Sigmoid colon (tissue), 7 donors: ENCODE data around the gene GABRB3. TPM values are rescaled to one million over a fixed set of nuclear protein-coding genes. Genes with fewer than 3 reads are reported as not detected.

ENCODE experiments used
- DNase-seq: peaks from one replicate; pipeline ENCODE4 v3.0.0-alpha.2; 2019
- H3K27ac ChIP-seq, 4 donors: fragments of 200-600 bp; sonication (generic); one replicate each; pipeline ENCODE4 v1.5.1; 2016 to 2019; ENCODE audit warnings: mild to moderate bottlenecking in 1 of 4
- H3K27me3 ChIP-seq, 3 donors: fragments of 200-600 bp; sonication (generic); one replicate each; pipeline ENCODE4 v1.5.1; 2019; ENCODE audit warnings: mild to moderate bottlenecking in 1 of 3
- H3K36me3 ChIP-seq, 4 donors: fragments of 200-600 bp; sonication (generic); one replicate each; pipeline ENCODE4 v1.5.1; 2016 to 2019
- H3K4me1 ChIP-seq, 4 donors: fragments of 200-600 bp; sonication (generic); one replicate each; pipeline ENCODE4 v1.5.1; 2017 to 2019
- H3K4me3 ChIP-seq, 4 donors: fragments of 200-600 bp; sonication (generic); one replicate each; pipeline ENCODE4 v1.5.1; 2017 to 2019; ENCODE audit warnings: mild to moderate bottlenecking in 2 of 4, moderate library complexity in 1 of 4
- H3K9me3 ChIP-seq, 4 donors: fragments of 200-600 bp in 3 of 4; sonication (generic) in 3 of 4; one replicate each; pipeline versions ENCODE4 v1.5.1 to v1.6.1; 2013 to 2019
- CTCF ChIP-seq, 4 experiments: fragments of 450-650 bp in 3 of 4; fragments of 200-600 bp in 1 of 4; IDR thresholded peaks; one replicate each; pipeline ENCODE4 v1.5.1; 2016 to 2019; ENCODE audit warnings: antibody characterized with exemption in 4 of 4, mild to moderate bottlenecking in 3 of 4, moderate library complexity in 2 of 4
- EP300 ChIP-seq, 4 donors: sonication (generic); formaldehyde crosslinking; IDR thresholded peaks; one replicate each; pipeline ENCODE4 v1.6.1; 2017; ENCODE audit warnings: antibody characterized with exemption in 4 of 4
- POLR2A ChIP-seq, 2 donors: fragments of 450-650 bp; IDR thresholded peaks; one replicate each; pipeline ENCODE4 v1.6.1; 2016; ENCODE audit warnings: antibody characterized with exemption in 2 of 2, mild to moderate bottlenecking in 2 of 2, moderate library complexity in 2 of 2
- POLR2AphosphoS5 ChIP-seq, 4 donors: sonication (generic); formaldehyde crosslinking; IDR thresholded peaks; one replicate each; pipeline ENCODE4 v1.6.1; 2017; ENCODE audit warnings: antibody characterized with exemption in 4 of 4
- WGBS, 2 donors: extraction: QIAGEN DNeasy Blood & Tissue Kit; methylation state at CpG; one replicate each; pipeline ENCODE4 v1.1.7; 2013; 5-methylcytosine and 5-hydroxymethylcytosine counted together
- intact Hi-C: fragments of 100-400 bp; cut with DNase I; formaldehyde crosslinking; loops from one replicate; pipeline ENCODE4 v1.15.1; 2023
- polyA plus RNA-seq, 3 donors: library from polyadenylated mRNA; stranded (reverse); fragments of 200-250 nt; gene quantifications; one replicate each; pipeline ENCODE4 v1.2.3, GENCODE V29; 2013
- total RNA-seq, 4 donors: library from RNA; depleted of rRNA; stranded (reverse); fragments of >200 nt; gene quantifications; one replicate each; pipeline ENCODE4 v1.1.0, GENCODE V29; 2016
- donor health status: healthy with polysubstance abuse.
- donor health status: Bipolar disorder and iron deficiency.
- donor health status: healthy.

Gene GABRB3
- total and polyA plus RNA-seq, 7 donors = 0.23 to 4.6 (median 1.0) TPM

DNA sequence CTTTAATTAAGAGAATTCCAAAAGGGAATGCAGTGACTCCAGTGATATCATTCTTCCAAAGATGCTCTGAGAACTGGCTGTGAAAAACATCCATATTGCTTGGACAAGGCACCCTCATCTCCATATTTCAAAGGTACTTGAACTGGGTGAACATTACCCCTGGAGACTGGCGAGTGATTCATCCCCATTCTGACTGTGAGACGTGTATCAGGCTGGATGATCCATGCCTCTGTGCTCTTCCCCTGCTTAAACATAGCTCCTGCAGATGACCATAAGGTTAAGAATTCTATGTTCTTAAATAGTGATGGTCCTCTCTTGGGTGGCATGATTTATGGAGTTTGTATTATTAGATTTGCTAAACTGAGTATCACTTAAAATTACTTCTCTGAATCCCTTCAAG lies 137.8 kb downstream of the GABRB3 start:
- Histone ChIP-seq H3K4me3 (no peak overlapping the region), H3K36me3 (no peaks in the 10 kb centered on the region), H3K27ac (no peak overlapping the region), H3K4me1 (no peaks in the 10 kb centered on the region), H3K27me3 (no peaks in the 10 kb centered on the region), H3K9me3 (peaks cover 0 to 7% (median 0%) of the 10 kb centered on the region in 4 donors)
- no peak for TF ChIP-seq EP300 (IDR thresholded peaks at IDR 0.05)
- TF ChIP-seq POLR2A (IDR thresholded peaks at IDR 0.05) = no peak
- TF ChIP-seq POLR2AphosphoS5 (IDR thresholded peaks at IDR 0.05) = no peak
- TF ChIP-seq CTCF (IDR thresholded peaks at IDR 0.05) = no peak
- 61 to 63% methylated on average over 2 of the region's 2 CpGs for WGBS, 2 donors
- intact Hi-C loops = no loop called here
- no peak for DNase-seq

DNA sequence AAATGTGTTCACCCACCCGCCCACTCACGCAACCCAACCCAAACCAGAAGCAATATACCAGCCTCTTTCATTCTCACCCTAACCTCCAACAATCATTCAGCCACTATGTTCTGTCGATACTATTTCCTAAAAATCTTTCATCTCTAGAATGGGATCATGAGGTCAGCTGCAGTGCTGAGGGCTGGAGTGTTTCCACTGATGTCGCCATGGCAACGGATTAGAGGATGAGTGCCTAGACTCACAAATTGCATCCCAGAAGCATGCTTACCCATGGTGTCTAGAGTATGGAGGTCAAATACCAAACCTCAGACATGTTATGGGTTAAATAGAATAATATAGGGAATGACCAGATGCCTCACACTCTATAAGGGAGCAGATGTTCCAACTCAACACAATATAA lies 138.5 kb downstream of the GABRB3 start:
- 70 to 79% methylated on average over 5 of the region's 5 CpGs for WGBS, 2 donors
- TF ChIP-seq EP300 (IDR thresholded peaks at IDR 0.05) (no peak), POLR2A (IDR thresholded peaks at IDR 0.05) (no peak), CTCF (IDR thresholded peaks at IDR 0.05) (no peak), POLR2AphosphoS5 (IDR thresholded peaks at IDR 0.05) (no peak)

DNA sequence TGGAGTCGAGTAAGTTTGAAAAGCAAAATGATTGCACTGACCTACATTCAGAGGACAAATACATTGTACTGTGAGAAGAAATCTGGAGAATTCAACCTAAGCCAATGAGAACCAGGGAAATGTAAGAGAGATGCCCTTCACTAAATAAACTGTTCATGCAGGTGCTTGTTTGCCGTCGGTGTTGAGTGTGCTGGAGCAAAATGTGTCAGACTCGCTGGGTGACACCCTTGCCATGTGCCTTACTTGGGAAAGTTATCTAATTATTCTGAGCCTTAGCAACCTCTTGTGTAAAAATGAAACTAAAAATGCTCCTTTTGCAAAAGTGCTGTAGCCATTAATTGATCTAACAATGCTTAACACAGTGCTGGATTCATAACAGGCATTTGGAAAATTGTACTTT lies 140.4 kb downstream of the GABRB3 start:
- H3K4me3 ChIP-seq = no peak overlapping the region
- peaks cover 0 to 9% (median 0%) of the 10 kb centered on the region in 4 donors for H3K9me3 ChIP-seq
- 62 to 64% methylated on average over 4 of the region's 4 CpGs for WGBS, 2 donors
- intact Hi-C loops = no loop called here
- no peaks in the 10 kb centered on the region for H3K4me1 ChIP-seq
- H3K27ac ChIP-seq = no peak overlapping the region
- no peaks in the 10 kb centered on the region for H3K36me3 ChIP-seq
- TF ChIP-seq CTCF (IDR thresholded peaks at IDR 0.05) = no peak
- TF ChIP-seq EP300 (IDR thresholded peaks at IDR 0.05) = no peak
- no peak for TF ChIP-seq POLR2AphosphoS5 (IDR thresholded peaks at IDR 0.05)
- TF ChIP-seq POLR2A (IDR thresholded peaks at IDR 0.05) = no peak
- no peaks in the 10 kb centered on the region for H3K27me3 ChIP-seq
- DNase-seq = no peak

More for the DNA sequence above, 138.5 kb downstream of the GABRB3 start:
- H3K9me3 ChIP-seq = peaks cover 0 to 9% (median 0%) of the 10 kb centered on the region in 4 donors
- no peaks in the 10 kb centered on the region for H3K27me3 ChIP-seq
- no peaks in the 10 kb centered on the region for H3K36me3 ChIP-seq
- intact Hi-C loops = no loop called here
- H3K27ac ChIP-seq = no peak overlapping the region
- no peak for DNase-seq
- no peaks in the 10 kb centered on the region for H3K4me1 ChIP-seq
- H3K4me3 ChIP-seq = no peak overlapping the region

DNA sequence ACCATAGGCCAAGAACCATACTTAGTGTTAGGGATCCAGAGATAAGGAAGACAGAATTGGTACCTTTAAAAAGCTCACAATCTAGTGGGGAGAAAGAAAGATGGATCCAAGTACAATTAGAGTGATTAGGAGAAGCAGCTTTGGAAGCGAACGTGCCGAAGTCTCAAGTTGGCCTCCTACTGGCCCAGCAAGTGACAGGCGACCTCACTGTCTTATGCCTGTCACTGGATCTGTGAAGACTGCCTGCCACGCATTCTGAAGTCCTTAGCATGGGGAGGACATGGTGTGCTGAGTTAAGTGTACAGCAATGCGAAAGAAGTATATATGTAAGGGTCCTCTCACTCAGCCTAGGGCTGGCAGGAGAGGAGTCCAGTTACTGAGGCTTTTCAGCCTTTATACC lies 141.0 kb downstream of the GABRB3 start:
- WGBS, 2 donors = 80 to 82% methylated on average over 6 of the region's 6 CpGs
- TF ChIP-seq POLR2A (IDR thresholded peaks at IDR 0.05) (no peak), EP300 (IDR thresholded peaks at IDR 0.05) (no peak), CTCF (IDR thresholded peaks at IDR 0.05) (no peak), POLR2AphosphoS5 (IDR thresholded peaks at IDR 0.05) (no peak)
- DNase-seq = no peak
- H3K27me3 ChIP-seq = no peaks in the 10 kb centered on the region
- peaks cover 0 to 9% (median 0%) of the 10 kb centered on the region in 4 donors for H3K9me3 ChIP-seq
- no peaks in the 10 kb centered on the region for H3K36me3 ChIP-seq
- no peaks in the 10 kb centered on the region for H3K4me1 ChIP-seq
- H3K27ac ChIP-seq = no peak overlapping the region
- intact Hi-C loops = no loop called here
- H3K4me3 ChIP-seq = no peak overlapping the region

DNA sequence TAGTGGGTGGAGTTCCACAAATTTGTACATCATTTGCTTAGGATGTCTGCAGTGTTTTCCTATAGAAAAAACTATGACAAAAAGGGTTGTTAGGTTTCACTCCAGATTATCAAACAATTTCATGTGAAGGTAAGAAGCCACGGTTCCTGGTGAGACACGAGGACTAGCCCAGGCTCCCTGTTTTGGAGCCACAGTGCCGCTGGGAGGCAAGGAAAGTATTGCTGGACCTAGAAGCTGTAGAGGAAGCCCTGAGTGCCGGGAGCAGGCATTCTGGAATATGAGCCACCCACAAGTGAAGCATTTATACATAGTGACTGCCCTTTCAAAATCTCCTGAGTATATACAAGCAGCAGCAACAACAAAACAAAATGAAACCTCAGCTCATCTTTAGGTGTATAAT lies 142.0 kb downstream of the GABRB3 start:
- Histone ChIP-seq H3K27me3 (no peaks in the 10 kb centered on the region), H3K4me1 (no peaks in the 10 kb centered on the region), H3K36me3 (no peaks in the 10 kb centered on the region), H3K27ac (no peak overlapping the region), H3K9me3 (peaks cover 0 to 6% (median 0%) of the 10 kb centered on the region in 4 donors), H3K4me3 (no peak overlapping the region)
- intact Hi-C loops = no loop called here
- TF ChIP-seq CTCF (IDR thresholded peaks at IDR 0.05) = no peak
- no peak for TF ChIP-seq POLR2AphosphoS5 (IDR thresholded peaks at IDR 0.05)
- TF ChIP-seq EP300 (IDR thresholded peaks at IDR 0.05) = no peak
- no peak for TF ChIP-seq POLR2A (IDR thresholded peaks at IDR 0.05)
- no peak for DNase-seq
- 52 to 53% methylated on average over 4 of the region's 4 CpGs for WGBS, 2 donors
